ENCODE data around the gene SSR4. TPM values are rescaled to one million over a fixed set of nuclear protein-coding genes. Genes with fewer than 3 reads are reported as not detected.
"Not testable (repeated sequence)": the region's sequence is repeated elsewhere in the genome, so short reads cannot be mapped to it uniquely, and the experiment has no call there.

Gene SSR4
- total RNA-seq, result 401 TPM

- DNase-seq (ENCODE audit: low spot score), result peak; percentile 94
Observed at GRCh38 chrX:153794018-153794896, at the start of gene SSR4, which contains the start of gene IDH3G. Gene SSR4, plus strand, starts transcription at chrX:153794668. Its CDS starts 20 bp downstream, at chrX:153794688. Gene IDH3G, minus strand, starts transcription at chrX:153794375. Its CDS starts 49 bp downstream, at chrX:153794326.

GRCh38 chrX:153745067-153745433 lies 49.4 kb upstream of the SSR4 start:
- DNase-seq (ENCODE audit: low spot score), result not testable (repeated sequence)

DNA sequence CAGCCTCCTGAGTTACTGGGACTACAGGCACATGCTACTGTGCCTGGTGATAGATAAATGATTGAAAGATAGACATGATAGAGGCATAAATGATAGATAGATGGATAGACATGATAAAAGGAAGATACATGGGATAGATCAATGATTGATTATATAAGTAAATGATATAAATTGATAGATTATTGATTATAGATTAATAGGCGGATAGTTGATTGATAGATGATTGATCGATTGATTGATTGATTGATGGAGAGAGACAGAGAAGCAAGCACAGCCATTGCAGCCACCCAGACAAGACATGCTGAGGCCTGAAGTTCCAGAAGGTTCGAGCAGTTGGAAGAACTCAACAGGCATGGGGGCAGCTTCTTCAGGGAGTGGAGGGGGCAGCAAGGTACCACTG lies 48.1 kb upstream of the SSR4 start:
- no peak for DNase-seq (ENCODE audit: low spot score)

- DNase-seq (ENCODE audit: low spot score), result not testable (repeated sequence)
Observed at GRCh38 chrX:153746991-153747390, 47.5 kb upstream of the SSR4 start.

- DNase-seq (ENCODE audit: low spot score), result not testable (repeated sequence)
Observed at GRCh38 chrX:153749017-153749416, 45.5 kb upstream of the SSR4 start.

DNA sequence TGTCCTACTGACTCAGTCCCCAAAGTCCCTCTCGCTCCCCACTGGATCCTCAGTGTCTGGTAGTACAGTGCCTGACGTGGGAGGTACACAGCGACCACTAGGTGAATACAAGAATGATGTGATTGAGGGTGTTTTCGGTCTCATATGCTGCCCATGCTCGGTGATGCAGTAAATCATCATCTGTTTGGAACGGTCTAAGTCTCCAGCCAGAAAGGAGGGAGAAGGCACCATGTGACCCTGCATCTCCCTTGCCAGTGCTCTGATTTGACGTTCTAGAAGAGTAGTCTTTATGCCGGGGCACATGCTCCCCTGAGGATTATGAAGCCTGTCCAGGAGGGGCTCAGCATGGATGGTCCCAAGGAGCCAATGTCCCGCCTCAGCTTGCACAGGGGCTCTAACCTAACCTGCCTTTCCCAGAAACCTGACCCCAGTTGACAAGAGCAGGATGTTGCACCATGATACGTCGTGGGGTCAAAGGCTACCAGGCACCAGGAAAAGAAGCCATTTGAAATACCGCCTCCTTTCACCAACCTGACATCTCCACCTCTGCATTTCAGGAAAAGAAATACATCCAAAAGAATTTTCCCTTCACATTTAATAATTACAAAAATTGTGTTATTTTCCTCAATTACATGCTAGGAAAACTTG lies 44.2 kb upstream of the SSR4 start:
- no peak for DNase-seq (ENCODE audit: low spot score)

DNA sequence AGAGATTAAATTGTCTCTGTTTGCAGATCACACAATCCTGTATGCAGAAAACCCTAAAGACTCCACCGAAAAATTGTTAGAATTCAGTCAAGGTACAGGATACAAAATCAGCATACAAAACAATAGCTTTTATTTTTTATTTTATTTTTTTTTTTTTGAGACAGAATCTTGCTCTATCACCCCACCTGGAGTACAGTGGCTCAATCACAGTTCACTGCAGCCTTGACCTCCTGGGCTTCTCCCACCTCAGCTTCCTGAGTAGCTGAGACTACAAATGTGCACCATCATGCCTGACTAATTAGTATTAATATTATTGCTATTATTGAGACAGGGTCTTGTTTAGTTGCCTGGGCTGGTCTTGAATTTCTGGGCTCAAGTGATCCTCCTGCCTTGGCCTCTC lies 39.3 kb upstream of the SSR4 start:
- DNase-seq (ENCODE audit: low spot score), result no peak

GRCh38 chrX:153761863-153762262 lies 32.6 kb upstream of the SSR4 start:
- DNase-seq (ENCODE audit: low spot score), result no peak

DNA sequence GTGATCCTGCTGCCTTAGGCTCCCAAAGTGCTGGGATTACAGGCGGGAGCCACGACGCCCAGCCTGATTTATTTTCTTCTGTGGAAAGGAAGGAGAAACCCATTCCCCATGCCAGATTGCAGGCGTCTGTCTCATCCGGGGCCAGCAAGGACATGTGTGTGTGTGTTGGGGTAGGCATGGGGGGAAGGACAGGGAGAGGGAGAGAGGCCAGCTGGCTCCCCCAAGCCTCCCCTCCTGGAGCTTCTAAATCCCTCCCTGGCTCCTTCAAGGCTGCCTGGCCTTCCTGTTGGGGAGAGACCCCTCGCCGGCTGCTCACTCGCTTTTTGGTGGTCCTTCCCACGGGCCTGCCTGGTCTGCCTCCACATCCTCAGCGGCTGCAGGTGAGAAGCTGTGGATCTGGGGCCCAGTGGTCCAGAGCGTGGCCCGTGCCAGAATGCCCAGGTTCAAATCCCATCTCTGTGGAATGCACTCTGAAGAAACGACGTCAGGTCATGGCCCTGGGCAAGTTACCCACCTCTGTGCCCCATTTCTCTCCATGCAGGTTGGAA lies 31.8 kb upstream of the SSR4 start:
- DNase-seq (ENCODE audit: low spot score), result no peak

GRCh38 chrX:153763298-153763932 lies 31.1 kb upstream of the SSR4 start:
- DNase-seq (ENCODE audit: low spot score), result no peak

DNA sequence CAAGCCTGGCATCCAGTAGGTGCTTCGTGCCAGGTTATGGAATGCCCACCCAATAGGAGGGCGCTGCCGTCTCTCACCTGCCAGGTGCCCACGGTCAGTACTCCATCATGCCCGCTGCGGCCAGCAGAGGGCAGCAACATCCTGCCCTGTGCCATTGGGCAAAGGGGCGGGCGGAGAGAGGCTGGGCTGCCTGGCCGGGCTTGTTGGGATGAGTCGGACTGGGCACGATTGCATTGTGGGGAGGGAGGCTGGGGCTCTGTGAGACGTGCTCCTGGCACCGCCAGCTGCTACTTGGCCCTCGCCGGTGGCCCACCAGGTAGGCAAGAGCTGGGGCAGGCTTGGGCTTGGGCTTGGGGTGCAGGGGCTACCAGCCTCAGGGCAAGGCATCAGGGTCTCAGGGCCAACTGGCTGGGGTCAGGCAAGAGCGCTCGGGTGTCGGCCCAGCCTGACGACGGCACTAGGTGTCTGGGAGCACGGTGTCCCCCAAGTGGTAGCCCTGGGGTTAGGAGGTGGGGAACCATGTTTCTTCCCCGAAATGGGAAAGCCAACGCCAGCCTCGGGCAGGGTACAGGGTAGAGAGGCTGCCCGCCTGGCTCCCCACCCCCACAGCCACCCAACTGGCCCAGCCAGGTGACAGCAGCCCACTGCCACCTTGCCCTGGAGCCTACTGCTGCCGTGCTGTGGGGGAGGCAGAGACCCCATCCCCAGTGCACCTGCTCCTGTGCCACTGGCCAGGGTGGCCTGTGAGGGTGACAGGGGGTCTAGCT lies 30.3 kb upstream of the SSR4 start, which contains the start of gene PLXNB3:
Gene PLXNB3 (plus strand): TSS at position 261 of the 767 bp plus-strand sequence. CDS start 1,287 bp downstream, outside the sequence.
- peak; percentile 81 for DNase-seq (ENCODE audit: low spot score)

- no peak for DNase-seq (ENCODE audit: low spot score)
Observed at GRCh38 chrX:153764786-153765137, 29.7 kb upstream of the SSR4 start.

GRCh38 chrX:153765138-153766079 lies 29.1 kb upstream of the SSR4 start:
- DNase-seq (ENCODE audit: low spot score), result no peak

DNA sequence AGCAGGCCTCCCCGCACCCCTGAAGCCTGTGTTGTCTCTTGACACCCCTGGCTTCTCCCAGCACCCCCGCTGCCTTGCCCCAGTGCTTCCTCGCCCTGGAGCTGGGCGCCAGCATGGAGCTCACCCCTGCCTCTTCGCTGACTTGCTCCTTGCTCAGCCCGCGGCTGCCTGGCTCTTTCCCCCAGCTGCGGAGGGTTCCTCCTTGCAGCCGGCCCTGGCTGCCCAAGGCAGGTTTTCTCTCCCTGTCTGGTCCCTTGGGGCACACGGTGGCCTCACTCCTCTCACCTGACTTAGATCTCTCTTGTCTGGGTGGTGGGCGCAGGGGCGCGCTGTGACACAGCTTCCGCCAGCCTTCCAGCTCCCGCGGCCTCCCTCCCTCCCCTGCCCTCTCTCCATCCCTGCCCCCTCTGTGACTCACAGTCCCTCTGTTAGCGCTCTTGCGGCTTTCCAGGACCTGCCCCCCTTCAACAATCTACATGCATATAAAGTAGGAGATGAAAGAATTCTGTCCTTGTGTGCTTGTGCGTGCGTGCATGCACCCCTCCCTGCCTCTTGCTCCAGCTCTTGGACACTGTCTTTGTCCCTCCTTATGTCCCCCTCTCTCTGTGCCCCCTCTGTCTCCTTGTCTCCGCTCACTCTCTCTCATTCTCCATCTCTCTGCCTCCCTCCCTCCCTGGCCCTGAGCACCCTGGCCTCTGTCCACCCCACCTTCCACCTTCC lies 28.2 kb upstream of the SSR4 start:
- DNase-seq (ENCODE audit: low spot score), result no peak

DNA sequence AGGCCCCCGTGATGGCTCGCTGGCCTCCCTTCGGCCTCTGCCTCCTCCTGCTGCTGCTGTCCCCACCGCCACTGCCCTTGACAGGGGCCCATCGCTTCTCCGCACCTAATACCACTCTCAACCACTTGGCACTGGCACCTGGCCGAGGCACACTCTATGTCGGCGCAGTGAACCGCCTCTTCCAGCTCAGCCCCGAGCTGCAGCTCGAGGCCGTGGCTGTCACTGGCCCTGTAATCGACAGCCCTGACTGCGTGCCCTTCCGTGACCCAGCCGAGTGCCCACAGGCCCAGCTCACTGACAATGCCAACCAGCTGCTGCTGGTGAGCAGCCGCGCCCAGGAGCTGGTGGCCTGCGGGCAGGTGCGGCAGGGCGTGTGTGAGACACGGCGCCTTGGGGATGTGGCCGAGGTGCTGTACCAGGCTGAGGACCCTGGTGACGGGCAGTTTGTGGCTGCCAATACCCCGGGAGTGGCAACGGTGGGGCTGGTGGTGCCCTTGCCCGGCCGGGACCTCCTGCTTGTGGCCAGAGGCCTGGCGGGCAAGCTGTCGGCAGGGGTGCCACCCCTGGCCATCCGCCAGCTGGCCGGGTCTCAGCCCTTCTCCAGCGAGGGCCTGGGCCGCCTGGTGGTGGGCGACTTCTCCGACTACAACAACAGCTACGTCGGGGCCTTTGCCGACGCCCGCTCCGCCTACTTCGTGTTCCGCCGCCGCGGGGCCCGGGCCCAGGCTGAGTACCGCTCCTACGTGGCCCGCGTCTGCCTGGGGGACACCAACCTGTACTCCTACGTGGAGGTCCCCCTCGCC lies 27.4 kb upstream of the SSR4 start:
- no peak for DNase-seq (ENCODE audit: low spot score)

GRCh38 chrX:153767674-153768055 lies 26.8 kb upstream of the SSR4 start:
- DNase-seq (ENCODE audit: low spot score), result no peak

DNA sequence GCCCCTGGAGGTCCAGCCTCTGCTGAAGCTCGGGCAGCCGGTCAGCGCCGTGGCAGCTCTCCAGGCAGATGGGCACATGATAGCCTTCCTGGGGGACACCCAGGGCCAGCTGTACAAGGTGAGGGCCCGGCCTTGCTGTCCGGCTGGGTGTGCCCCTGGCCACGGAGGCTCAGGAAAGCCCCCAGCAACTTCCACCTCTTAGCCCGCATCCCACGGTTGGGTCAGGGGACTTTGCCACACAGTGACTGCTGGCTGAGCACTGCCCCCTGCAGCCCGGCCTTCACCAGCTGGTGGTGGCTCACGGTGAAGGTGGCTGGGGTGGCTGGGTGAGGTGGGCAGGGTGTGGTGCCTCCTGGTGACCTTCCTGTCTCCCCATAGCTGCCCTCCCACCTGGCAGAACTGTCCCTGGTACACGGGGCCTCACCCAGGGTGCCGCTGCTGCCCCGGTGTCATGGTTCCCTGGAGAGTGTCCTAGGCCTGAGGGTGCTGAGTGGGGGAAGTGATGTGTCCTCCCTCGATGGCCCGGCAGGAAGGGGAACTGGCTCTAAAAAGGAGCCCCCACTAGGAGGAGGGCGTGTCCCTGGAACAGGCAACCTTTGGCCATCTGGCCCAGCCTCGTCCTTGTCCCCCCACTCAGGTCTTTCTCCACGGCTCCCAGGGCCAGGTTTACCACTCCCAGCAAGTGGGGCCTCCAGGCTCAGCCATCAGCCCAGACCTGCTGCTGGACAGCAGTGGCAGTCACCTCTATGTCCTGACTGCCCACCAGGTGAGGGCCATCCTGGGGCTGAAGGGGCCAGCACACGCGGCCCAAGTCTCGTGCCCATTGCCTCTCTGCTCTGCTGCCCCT lies 25.9 kb upstream of the SSR4 start:
- no peak for DNase-seq (ENCODE audit: low spot score)

All from mucosa of gallbladder (tissue), 1 donor.